GM18873 (cell line): ENCODE measurements around the gene PDZRN3.
A peak's percentile ranks its signal among the peaks of the same experiment; 100 is the strongest.

Experiments
- ATAC-seq: cut with Tn5 transposase; IDR thresholded peaks from one replicate; pipeline ENCODE4 v1.9.1; 2021; ENCODE audit warnings: mild to moderate bottlenecking, moderate library complexity, moderate number of reproducible peaks; ENCODE audit not compliant: unreplicated experiment, low FRiP score

The PDZRN3 gene

DNA sequence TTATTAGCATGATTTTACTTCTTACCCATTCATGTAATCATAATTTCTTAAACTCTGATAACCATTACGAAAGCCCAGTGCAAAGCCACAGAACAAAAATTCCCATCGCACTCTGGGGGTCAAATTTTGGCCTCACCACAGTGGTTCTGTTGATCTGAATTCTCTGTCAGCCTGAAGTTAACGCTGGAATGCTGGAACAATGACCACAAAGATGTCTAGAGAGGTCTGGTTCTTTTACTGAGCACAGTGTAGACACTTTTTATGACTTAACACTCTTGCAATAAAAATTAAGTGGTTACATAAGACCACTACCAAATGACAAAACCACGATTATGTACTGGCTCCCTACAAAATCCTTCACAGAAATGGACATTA, 94.7 kb downstream of the PDZRN3 start:
- no peak for ATAC-seq

DNA sequence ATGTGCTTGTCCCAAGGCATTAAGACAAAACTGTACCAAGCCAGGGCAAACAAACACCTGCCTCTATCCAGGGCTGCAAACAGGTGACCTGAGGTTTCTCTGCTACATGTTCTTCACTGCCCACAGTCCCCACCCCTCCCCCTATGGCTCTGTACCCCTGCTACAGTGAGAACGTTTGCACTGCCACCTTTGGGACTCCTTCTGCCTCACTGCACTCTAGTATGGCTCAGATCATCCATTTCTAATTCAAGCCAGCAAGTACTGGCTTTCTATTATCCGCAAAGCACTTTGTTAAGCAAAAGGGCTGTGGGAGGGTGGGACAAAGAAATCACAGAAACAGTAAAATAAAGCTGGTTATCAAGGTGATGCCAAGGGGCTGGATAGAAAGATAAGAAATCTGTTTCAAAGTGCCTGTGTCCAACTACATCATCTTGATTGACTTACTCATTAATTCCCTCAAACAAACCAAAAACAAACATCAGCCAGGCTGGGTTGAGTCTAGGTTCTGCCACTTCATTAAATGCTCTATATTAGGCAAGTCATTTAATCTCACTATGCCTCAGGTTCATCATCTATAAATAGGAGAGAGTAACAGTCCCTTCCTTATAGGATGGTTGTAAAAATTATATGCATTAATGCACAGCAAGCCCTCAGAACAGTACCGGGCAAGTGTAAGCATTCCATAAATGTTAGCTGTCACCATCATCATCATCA, 95.3 kb downstream of the PDZRN3 start:
- no peak for ATAC-seq

DNA sequence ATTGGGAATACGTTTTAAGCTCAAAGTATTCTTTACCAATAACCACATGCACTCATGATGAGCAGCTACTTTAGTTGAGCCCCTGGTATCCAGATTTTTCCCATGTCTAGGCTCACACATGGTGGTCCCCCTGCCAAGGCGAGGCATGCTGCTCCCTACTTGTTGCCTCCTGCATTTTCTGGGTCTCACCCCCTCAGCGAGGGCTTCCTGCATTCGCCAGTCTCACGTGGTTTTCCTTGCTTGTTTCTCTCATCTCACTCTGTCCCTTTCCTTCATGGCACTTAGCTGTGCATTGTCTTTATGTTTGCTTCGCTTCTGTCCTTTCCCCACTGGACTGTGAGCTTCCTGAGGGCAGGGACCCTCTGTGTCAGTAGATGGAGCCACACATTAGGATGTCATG, 99.2 kb downstream of the PDZRN3 start:
- no peak for ATAC-seq

DNA sequence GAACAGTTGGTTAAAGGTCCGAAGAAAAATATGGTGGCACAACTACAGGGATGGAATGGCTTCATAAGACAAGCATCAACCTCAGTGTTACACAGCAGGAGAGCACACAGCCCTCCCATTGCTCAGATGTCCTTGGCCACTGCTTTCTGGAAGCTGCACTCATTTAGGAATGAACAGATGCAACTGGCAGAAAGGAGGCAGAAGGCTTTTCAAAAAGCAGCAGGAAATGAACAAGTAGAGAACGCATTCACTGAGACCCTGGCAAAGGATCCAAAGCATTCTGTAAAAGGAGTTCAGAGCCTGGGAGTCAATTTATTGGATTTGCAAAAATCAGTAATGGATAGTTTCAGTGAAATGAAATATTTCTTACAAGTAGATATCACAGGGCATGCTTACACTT, 101.1 kb downstream of the PDZRN3 start:
- no peak for ATAC-seq

DNA sequence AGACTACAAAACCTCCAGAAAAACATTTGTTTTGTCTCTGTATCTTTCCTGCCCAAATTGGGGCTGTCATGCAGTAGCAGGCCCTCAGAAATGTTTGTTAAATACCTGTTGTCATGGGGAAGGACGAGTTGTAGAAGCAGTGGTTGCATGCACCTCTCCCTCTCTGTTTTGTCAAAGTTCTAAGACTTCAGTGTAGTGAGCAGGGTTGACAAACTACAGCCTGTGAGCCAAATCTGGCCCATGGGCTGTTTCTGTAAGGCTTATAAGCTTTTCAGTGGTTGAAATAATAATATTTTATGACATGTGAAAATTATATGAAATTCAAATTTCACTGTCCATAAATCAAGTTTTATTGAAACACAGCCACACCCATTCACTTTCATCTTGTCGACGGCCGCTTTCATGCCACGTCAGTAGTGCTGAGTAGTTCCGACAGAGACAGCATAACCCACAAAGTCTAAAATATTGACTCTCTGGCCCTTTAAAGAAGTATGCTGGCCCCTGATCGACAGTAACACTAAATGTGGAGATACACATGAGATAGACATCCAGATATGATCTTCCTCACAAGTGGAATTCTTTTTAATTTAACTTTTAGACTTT, 102.9 kb downstream of the PDZRN3 start:
- no peak for ATAC-seq

DNA sequence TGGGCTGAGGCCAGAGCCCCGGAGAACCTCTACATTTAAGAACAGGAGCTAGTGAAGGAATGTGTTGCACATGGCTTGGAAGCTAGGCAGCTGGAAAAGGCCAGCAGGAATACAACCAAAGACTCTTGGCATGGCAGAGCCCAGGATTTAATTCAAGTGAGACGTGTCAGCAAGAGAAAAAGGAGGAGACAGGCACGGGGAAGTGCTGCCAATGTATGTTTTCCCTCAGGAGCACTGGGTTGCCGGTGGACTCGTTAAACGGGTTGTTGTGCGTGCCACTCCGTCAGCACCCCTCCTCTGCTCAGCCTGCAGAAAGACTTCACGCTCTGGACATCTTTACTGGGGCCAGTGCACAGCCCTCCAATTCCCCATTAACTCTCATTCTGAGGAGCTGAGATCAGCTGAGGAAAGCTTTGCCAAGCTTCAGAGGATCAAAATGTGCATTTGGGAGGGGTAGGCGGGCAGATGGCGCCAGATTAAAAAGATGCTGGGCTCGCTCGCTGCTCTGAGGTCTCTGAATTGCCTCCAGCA, 103.7 kb downstream of the PDZRN3 start:
- ATAC-seq = no peak

DNA sequence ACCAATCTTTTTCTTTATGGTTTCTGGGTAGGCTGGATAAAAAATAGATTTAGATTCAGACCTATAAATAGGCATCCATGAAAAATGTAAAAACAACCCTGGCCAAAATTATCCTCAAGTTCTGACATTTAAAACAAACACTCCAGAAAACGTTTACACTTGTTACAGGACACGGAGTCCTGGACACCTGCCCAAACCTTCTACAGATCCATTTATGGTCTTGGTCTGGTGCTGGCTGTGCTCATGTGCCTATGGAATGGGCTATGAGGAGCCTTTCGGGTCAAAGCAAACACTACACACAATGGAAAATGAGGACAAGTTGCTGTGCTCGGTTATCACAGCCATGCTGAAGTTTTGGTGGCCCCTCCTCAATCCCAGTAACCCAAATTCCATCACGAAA, 108.1 kb downstream of the PDZRN3 start:
- ATAC-seq = no peak

DNA sequence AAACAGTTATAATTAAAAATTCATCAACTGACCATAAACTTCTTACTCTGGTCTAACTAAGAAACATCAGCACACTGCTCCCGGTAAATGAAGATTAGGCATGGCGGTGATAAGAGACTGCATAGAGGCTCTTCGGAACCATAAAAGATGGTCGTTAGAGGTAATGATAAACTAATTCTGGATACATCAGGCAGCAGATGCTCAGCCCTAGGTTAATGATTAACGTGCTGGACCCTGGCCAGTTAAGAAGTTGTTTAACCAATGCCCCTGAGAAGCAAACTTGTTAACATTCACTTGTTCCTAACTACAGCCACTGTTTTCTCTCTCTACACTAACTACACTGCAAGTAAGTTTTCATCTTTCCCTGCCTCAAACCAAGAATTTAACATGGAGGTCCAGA, 111.5 kb downstream of the PDZRN3 start:
- no peak for ATAC-seq

DNA sequence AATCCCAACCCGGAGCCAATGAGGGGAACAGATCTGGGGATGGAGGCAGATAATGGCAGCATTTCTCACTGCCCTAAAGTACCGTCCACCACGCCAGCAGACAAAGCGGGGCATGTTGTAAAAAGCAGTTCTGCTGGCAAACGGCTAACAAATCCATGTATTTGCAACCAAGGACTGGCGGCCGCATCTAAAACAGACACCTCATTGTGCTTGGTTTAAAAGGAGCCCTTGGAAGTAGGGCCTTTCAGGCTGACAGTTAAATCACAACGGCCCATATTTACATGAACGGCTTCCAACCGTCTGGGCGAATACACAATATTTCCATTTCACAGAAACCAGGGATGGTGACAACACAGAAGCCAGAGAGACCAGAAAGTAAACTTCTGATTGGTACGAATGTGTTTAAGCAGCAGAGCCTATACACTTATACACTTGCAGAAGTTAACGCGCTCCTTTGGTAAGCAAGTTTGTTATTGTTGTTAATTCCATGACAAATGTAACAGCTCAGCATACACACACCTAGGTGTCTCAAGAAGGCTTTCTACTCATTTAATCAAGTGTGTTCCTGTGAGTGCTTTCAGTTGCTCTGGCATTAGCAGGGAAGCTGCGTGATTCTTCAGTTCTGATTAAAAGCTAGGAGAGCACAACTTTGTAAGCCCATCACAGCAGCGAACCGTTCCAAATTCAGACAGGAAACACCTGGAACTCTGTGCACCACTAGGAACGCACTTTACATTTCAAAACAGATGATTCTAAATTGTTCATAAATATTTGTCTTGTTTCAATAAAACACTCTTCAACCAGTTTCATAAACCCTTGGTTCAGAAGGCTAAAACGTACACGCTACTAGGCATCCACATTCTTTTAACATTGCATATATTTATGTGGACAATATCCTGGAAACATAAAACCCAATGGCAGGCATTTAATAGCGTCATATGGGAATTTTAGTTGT, 112.9 kb downstream of the PDZRN3 start:
- no peak for ATAC-seq

DNA sequence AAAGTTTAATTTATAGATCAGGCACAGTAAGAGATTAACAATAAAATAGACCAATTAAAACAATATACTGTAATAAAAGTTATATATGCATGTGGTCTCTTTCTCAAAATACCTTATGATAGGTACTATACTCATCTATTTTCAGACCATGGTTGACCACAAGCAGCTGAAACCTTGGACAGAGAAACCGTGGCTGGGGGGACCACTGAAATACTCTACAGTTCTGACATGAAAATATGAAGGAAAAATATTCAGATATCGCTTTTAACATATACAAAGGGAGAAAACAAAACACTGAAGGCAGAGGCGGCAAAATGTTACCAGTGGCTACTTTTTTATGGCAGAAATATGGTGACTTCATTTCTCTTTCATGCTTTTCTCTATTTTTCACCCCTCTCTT, 114.0 kb downstream of the PDZRN3 start:
- no peak for ATAC-seq

DNA sequence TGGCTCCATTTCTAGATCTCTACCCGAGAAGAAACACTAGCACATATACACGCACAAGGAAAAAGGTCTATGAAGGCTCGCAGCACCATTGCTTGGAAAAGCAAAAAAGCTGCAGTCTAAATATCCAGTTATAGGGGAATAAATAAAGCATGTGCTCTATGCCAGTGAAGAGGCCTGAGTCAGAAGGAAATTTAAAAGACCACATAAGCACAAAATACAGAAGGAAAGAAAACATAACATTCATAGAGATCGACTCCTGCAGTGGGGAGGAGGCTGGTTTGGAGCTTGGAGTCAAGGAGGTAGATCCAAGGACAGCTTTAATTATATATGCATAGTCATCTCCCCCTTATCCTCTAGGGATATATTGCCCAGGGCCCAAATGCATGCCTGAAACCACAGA, 114.4 kb downstream of the PDZRN3 start:
- no peak for ATAC-seq

DNA sequence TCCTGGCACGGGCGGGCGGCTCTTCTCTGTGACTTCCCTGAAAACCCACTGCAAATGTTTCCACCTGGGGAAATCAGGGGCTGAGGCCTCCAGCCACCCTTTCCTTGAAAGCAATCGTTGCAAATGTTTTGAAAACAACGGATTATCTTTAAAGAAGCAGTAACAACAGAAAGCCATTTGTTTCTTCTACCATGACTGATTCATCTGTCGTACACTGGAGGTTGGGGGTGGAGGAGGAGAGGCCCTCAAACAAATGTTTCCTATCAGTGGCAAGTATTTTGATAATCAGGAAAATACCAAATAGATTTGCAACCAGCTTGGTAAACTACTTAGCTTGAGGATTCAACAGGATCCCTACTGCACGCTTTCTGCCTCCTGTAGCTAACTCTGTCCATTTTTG, 114.9 kb downstream of the PDZRN3 start:
- ATAC-seq = no peak

DNA sequence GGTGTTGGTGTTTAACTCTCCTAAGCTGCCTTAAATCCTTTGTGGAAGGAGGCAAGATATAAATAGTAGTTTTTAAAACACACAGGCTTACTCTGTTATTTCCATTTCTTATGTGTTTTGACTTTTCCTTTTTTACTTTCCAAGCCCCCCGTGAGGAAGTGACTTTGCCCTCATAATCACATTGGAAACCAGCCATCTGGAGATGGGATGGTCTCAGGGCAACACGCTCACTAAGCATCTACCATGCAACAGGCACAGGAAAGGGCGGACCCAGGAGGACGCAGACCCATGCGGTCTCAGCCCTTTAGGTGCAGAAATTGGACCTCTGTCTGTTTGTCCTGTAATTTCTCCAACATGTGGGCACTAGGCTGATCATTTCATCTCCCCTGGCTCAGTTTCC, 115.7 kb downstream of the PDZRN3 start:
- no peak for ATAC-seq

DNA sequence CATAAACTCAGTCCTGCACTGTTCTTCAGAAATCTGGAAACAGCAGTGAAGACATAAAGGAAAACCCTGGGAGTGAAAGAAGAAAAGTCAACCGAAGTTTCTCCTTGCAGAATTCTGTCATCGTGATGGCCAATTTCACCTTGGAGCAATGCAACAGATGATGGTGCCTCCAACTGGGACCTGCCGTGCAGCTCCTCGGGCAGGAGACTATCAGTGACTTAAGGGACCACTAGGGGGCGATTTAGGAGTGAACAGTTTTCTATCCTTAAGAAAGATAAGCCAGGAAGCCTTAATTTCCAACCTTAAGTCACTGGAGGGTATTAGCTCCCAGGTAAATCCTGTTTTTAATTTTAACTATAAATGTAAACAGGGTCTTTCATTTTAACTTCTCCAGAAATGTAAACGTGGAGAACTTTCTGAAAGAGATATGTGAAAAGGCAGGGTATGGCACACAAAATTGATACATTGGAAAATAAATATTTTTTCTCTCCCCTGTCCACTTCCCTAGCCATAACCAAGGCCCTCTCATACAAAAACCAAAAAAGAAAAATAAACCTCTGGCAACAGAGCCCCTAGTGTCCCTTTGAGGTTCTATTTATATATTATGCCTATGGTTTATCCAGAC, 116.3 kb downstream of the PDZRN3 start:
- peak; percentile 70 for ATAC-seq

DNA sequence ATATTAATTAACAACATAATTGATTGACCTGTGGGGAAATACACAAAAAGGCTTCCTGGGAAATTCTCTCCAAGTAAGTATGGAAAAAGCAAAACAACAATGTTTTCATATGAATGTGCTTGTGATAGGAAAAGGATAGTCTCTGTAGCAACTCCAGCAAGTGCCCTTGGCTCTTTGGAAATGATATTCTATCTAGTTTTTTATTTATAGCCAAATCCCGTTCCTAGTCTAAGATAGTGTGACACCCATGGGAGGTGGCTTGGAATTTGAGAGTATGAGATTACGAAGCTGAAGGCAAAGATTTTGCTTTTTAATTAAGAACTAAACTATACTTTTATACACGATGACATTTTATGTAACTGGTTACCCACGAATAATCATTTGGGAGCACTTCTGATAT, 119.9 kb downstream of the PDZRN3 start:
- no peak for ATAC-seq

DNA sequence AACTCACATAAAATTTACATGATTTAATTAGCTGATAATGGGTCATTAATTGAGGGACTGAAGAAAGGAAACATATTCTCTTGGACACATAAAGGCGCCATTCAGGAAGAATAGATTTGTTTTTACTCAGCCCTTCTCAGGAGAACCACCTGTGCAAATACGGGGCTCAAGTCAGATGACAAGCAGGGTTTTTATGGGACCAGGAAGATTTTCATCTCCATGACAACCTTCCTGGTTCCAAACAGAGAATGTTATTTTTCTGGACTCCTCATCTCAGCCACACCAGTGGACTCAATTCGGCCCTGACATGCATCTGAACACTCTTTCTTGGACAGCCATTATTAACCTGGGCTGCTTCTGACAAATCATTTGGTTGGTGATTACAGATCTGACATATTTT, 120.5 kb downstream of the PDZRN3 start:
- ATAC-seq = no peak

DNA sequence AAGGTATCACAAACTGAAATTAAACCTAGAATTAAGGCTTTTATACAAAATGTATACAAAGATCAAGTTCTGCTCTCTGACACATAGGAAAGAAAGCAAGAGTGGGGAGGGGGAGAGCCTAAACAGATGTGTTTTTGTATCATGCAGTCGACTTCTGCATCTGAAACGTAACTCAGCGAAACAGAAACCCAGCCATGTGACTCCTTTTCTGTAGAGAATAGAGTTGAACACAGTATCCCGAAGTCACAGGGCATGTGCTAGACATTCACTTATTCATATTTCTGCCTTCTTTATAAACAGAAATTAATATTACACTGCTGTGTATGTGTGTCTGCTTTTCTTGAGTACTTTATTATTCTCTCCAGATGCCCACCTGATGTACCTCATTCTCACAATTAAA, 121.0 kb downstream of the PDZRN3 start:
- ATAC-seq = no peak

DNA sequence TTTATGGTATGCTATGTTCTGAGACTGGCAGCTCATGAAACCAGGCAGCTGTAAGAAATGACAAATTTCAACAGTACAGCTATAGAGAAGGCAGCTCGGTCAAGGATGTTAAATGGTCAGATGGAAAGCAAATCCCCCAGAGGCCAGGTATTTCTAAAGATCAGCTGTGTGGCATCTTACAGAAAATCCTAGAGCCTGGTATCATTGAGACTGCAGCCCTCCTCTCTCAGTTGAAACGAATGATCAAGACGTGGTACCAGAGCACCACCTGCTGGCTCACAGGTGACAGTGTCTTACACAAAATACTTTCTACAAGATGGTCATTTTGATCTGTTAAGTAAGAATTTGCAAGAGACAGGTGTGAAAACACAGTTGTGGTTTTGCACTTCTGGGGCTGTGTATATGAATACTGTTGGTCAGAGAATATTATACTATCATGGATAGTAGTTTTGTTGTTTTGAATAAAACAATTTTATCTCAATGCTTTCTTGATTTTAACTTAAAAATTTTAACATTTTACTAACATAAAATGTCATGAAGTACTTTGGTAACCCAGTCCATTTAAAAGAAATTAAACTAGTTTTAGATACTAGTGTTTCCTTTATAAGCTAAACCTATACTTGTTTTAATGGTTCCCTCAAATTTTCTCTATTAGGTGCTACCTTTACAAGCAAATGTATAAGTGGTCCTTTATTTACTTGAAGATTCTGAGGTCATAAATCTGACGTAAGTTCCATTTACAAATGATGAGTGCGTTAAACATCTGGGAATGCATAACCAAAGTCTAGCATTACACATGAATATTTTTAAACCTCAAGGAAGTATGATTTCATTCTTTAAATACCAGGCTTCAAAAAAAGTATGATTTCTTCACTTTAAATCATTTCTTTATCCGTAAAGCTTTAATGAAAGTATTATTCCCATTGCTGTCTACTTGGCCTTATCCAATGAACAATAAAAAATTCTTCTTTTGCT, 121.8 kb downstream of the PDZRN3 start:
- peak; percentile 67 for ATAC-seq

DNA sequence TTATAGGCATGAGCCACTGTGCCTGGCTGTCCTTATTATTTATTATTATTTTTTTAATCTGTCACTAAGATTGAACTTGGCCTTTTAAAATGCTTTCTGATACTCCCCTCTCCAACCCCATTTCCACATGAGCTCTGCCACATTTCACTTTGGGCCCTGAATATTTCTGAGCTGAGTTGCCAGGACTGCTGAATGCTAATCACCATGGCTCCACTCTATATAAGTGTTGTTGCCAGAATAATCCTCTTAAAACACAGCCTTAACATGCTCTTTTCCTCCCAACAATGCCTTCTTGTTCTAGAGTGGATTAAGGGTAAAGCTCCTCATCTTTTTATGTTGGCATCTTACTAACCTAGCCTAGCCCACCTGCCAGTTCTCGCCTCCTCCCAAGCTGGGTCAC, 124.4 kb downstream of the PDZRN3 start:
- no peak for ATAC-seq

DNA sequence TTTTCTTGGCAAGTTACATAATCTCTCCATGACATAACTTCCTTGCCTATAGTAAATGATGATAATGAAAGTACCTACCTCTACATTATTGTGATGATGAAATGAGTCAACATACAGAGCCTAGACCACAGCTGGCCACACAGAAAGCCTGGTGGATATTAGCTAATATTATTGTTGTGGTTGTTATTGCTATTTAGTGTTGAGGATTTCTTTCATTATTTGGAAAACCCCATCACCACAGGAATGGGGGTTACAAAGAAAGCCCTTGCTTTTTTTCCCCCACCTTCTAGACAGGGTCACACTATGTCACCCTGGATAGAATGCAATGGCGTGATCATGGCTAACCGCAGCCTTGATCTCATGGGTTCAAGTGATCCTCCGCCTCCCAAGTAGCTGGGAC, 125.0 kb downstream of the PDZRN3 start:
- peak; percentile 42 for ATAC-seq
